SH-SY5Y (cell line): Measurements from ENCODE around the gene MAST4.

Source experiments
- GATA2 ChIP-seq: IDR thresholded peaks from 2 replicates; pipeline ENCODE4 v1.6.1; 2011; ENCODE audit warnings: mild to moderate bottlenecking, low read depth, low read length
- GATA3 ChIP-seq: IDR thresholded peaks from 2 replicates; pipeline ENCODE4 v1.6.1; 2011; ENCODE audit warnings: low read depth, mild to moderate bottlenecking, low read length, moderate library complexity

DNA sequence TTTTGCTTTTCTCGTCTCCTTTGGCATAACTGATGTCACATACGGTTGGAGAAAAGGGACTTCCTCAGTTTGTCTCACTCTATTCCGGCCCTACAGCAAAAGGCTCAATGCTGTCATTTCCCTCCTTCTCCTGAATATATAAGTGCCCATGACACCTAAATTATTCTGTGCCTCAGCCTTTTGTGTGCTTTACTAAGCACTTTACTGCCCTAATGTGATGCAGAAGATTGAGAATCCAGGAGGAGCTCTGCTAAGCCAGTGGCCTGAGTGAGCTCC is 592.8 kb downstream of the MAST4 start:
- no peak for TF ChIP-seq GATA3
- TF ChIP-seq GATA2: no peak
